ENCODE data around the gene BTBD6.
A peak's percentile ranks its signal among the peaks of the same experiment; 100 is the strongest.

Gene BTBD6

GRCh38 chr14:105281371-105282097 lies 33.2 kb downstream of the BTBD6 start:
- TF ChIP-seq CTCF (IDR thresholded peaks at IDR 0.05; ENCODE audit: extremely low read depth, insufficient read depth, missing control alignments): peak; percentile 65
- DNase-seq (ENCODE audit: low spot score): peak; percentile 78
- in situ Hi-C loops (cut with MboI; ENCODE audit: low pct_unique_long_range_greater_than_20kb, low sequenced_read_pairs, unreplicated experiment): no loop called here

- in situ Hi-C loops (cut with MboI; ENCODE audit: low pct_unique_long_range_greater_than_20kb, low sequenced_read_pairs, unreplicated experiment): no loop called here
- DNase-seq (ENCODE audit: low spot score): no peak
- no peak for TF ChIP-seq CTCF (IDR thresholded peaks at IDR 0.05; ENCODE audit: extremely low read depth, insufficient read depth, missing control alignments)
These were observed 33.9 kb downstream of the BTBD6 start for GRCh38 chr14:105282098-105282725.

GRCh38 chr14:105283028-105283427 lies 34.7 kb downstream of the BTBD6 start:
- DNase-seq (ENCODE audit: low spot score): no peak
- TF ChIP-seq CTCF (IDR thresholded peaks at IDR 0.05; ENCODE audit: extremely low read depth, insufficient read depth, missing control alignments): no peak
- in situ Hi-C loops (cut with MboI; ENCODE audit: low pct_unique_long_range_greater_than_20kb, low sequenced_read_pairs, unreplicated experiment): no loop called here

- in situ Hi-C loops (cut with MboI; ENCODE audit: low pct_unique_long_range_greater_than_20kb, low sequenced_read_pairs, unreplicated experiment): no loop called here
- no peak for DNase-seq (ENCODE audit: low spot score)
- TF ChIP-seq CTCF (IDR thresholded peaks at IDR 0.05; ENCODE audit: extremely low read depth, insufficient read depth, missing control alignments): no peak
These were observed 35.6 kb downstream of the BTBD6 start for GRCh38 chr14:105283899-105284298.

- in situ Hi-C loops (cut with MboI; ENCODE audit: low pct_unique_long_range_greater_than_20kb, low sequenced_read_pairs, unreplicated experiment): no loop called here
- DNase-seq (ENCODE audit: low spot score): no peak
- TF ChIP-seq CTCF (IDR thresholded peaks at IDR 0.05; ENCODE audit: extremely low read depth, insufficient read depth, missing control alignments): no peak
These were observed 36.8 kb downstream of the BTBD6 start for GRCh38 chr14:105285174-105285573.

- DNase-seq (ENCODE audit: low spot score): no peak
- TF ChIP-seq CTCF (IDR thresholded peaks at IDR 0.05; ENCODE audit: extremely low read depth, insufficient read depth, missing control alignments): no peak
- in situ Hi-C loops (cut with MboI; ENCODE audit: low pct_unique_long_range_greater_than_20kb, low sequenced_read_pairs, unreplicated experiment): no loop called here
These were observed 38.4 kb downstream of the BTBD6 start for GRCh38 chr14:105286759-105287144.

Data from GM13977 (cell line).